ENCODE data around the gene RBM20.

Gene RBM20

DNA sequence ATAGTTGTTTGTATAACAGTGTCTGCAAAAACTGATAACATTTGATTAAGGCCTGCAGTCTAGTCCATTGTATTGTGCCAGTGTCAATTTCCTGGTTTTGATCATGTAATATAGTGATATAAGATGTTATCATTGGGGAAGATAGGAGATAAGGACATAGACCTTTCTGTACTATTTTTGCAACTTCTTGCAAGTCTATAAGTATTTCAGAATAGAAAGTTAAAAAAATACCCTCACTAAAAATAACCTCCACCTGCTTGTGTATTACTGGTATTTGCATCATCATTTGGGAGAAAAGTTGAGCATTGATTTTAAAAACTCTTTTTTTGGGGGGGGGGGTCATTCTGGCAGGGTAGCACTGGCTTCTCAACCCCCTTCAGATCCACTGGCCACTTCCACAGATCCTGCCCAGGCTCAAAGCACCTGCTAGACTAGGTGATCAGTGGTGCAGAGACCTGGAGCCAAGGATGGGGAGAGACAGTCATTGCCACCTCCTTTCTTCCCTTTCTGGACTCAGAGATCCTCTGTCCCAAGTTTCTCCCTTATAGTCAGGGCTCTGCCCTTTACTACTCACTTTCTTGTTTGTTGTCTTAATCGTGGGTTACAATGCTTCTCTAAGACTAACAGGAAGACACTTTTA, 103.0 kb downstream of the RBM20 start:
- DNase-seq, result no peak
- in situ Hi-C loops (cut with HindIII; ENCODE audit: low pct_ligation_motif_present, low pct_unique_long_range_greater_than_20kb, low sequenced_read_pairs), result no loop called here

DNA sequence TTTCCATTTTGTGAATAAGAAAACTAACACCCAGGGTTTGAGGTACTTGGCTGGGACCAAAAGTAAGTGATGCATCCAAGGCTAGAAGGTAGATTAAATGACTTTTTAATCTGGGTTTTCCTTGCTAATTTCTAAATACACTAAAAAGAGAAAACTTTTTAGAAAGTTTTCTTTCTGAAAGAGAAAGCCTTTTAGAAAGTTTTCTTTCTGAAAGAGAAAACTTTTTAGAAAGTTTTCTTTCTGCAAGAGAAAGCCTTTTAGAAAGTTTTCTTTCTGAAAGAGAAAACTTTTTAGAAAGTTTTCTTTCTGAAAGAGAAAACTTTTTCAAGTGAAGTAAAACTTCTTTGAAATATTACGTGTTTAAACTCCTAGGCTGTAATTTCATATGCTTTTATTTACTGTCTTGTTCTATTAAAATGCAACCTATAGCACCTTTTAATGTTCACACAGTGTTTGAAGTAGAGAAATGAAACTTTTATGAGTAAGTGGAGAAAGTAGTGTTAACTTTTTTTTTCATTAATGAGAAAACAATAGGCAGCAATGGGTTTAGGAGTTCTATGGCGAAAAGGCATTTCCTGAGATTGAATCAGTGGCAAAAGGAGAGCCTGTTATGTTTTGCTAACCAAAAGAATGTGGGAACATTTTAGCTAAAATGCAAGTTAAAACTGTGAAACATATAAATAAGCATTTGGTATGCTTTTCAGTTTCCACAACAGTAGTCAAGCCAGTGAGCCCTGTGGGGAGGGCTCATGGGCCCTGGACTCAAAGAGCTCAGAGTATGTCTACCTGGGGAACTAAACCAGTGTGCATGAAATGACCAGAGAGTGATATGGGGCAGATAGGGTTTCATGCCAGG, 103.7 kb downstream of the RBM20 start:
- no peak for DNase-seq
- in situ Hi-C loops (cut with HindIII; ENCODE audit: low pct_ligation_motif_present, low pct_unique_long_range_greater_than_20kb, low sequenced_read_pairs), result no loop called here

DNA sequence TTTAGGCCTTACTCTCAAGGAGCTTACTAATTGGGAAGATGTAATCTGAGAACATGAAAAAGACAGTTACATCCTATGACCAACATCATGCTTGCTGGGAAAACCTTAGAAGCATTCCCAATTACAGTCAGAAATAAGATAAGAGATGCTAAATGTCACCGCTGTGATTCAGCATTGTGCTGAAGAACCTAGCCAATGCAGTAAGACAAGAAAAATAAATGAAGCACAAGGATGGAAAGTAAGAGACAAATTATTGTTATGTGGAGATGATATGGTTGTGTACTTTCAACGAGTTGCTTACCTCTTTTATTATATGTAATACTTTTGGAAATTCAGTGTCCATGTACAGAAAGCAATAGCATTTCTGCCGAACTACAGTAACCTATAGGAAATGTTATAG, 104.8 kb downstream of the RBM20 start:
- DNase-seq, result no peak
- in situ Hi-C loops (cut with HindIII; ENCODE audit: low pct_ligation_motif_present, low pct_unique_long_range_greater_than_20kb, low sequenced_read_pairs), result no loop called here

DNA sequence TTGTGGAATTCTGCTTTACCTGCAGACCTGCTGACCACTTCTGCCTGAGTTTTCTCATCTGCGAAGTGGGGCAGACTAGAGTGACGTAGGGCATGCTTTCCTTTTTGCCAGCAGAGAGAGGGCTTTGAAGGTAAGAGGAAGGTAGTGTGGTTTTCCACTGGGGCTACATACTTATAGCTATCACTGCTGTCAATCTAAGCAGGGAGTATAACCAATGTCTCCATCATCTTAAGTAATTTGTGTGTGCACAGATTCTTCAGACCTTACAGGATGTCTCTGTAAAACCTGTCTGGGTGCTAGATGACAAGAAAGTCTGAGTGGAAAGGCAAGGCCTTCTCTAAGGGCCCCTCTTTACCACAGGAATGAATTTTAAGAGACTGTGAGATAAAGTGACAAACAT, 106.8 kb downstream of the RBM20 start:
- in situ Hi-C loops (cut with HindIII; ENCODE audit: low pct_ligation_motif_present, low pct_unique_long_range_greater_than_20kb, low sequenced_read_pairs), result no loop called here
- DNase-seq, result no peak

DNA sequence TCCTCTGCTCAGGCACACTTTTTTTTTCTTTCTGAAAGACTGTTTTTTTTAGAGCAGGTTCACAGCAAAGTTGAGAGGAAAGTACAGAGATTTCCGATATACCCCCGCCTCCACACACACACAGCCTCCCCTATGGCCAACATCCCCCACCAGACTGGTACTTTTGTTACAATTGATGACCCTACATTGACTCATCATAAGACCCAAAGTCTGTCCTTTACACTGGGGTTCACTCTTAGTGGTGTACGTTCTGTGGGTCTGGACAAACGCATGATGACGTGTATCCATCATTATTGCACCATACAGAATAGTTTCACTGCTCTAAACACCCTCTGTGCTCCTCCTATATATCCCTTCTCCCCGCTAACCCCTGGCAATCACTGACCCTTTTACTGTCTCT, 107.7 kb downstream of the RBM20 start:
- in situ Hi-C loops (cut with HindIII; ENCODE audit: low pct_ligation_motif_present, low pct_unique_long_range_greater_than_20kb, low sequenced_read_pairs), result no loop called here
- DNase-seq, result no peak

DNA sequence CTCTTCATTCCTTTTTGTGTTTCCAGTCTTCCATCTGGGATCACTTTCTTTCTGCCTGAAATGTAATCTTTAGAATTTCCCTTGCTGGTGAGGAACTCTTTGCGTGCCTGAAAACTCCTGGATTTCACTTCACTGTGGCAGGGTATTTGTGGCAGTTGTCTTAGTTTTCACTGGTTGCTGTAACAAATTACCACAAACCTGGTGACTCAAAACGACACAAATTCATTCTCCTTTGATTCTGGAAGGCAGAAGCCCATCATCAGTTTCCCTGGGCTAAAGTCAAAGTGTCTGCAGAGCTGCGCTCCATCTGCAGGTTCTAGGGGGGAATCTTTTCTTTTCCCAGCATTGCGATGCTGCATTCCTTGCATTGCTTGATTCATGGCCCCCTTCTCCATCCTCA, 109.3 kb downstream of the RBM20 start:
- in situ Hi-C loops (cut with HindIII; ENCODE audit: low pct_ligation_motif_present, low pct_unique_long_range_greater_than_20kb, low sequenced_read_pairs), result no loop called here
- no peak for DNase-seq

DNA sequence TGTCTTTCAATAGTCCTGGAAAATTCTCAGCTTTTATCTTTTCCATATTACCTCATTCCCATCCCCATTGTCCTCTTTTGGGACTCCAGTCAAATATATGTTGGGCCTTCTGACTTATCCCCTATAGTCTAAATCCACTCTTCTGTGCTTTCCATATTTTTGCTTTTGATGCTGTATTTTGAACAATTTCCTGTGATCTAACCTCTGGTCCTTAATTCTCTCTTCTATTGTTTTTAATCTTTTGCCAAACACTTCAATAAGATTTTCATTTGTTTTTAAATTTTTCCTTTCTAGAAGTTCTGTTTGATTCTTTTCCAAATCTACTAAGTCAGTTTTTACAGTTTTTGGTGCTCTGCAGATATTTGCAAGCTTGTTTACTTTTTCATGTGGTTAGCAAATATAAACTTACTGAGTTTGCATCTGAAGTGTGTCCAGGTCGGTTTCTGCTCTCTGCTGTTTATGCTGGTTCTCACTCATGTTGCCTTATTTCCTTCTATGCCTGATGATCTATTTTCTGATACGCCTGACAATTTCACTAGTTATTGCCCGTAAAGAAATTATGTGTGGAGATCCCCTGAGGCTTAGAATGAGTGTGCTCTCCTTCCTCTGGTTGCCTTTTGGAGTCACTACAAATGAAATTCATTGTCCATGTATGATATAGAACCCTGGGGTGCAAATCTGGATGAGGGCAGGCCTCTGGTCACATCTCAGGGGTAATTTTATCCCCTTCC, 110.4 kb downstream of the RBM20 start:
- DNase-seq, result no peak
- in situ Hi-C loops (cut with HindIII; ENCODE audit: low pct_ligation_motif_present, low pct_unique_long_range_greater_than_20kb, low sequenced_read_pairs), result no loop called here

DNA sequence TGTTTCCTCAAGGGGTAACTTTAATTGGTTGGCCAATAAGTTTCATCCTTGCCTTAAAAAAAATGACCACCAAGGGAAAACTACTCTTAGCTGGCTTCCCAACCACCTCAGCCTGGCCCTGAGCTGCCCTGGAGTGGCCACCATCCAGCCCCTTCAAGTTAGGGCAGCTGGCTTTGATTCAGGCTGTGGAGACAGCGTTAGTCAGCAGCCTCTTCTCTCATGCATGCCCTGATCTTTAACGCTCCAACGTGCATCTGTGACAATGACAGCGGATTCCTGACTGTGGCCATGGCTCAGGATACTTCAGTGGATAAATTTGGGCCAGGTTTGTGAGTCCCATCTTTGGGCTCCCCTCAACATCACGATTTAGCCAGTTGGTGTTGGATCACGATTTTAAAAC, 111.6 kb downstream of the RBM20 start:
- in situ Hi-C loops (cut with HindIII; ENCODE audit: low pct_ligation_motif_present, low pct_unique_long_range_greater_than_20kb, low sequenced_read_pairs), result no loop called here
- DNase-seq, result no peak

DNA sequence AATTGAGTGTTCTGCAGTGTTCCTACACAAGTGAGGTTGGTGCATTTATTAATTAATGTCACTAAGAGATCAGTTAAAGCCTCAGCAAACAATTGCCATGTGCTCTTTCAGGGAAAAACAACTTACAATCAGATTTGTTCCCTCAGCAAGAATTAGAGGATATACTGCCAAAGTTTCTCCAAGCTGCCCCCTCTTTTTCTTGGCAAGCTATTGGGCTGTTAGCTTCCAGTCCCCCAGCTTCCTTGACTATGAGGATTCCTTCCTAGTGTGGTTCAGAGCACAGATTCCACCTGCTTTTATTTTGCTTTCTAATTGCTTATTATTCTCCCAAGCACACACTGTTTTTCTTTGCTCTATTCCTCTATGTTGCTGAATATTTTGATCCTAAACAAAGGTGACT, 112.7 kb downstream of the RBM20 start:
- in situ Hi-C loops (cut with HindIII; ENCODE audit: low pct_ligation_motif_present, low pct_unique_long_range_greater_than_20kb, low sequenced_read_pairs), result no loop called here
- DNase-seq, result no peak

DNA sequence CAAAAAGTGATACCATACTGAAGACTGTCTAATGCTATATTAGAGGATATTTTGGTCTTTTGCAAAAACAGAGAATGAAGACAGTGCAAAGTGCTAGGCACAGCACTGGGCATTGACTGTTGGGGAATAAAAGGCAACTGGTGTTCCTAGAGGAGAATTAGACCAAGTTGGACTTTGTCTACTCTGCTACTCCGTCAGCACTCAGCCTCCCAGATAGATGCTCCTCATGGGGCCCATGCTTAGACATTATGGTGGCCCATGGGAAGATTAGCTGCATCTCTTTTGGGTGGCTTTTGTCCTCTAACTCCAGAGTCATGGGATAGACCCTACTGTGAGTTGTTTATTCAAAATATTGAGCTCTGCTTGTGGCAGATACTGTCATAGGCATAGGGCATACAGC, 113.5 kb downstream of the RBM20 start:
- in situ Hi-C loops (cut with HindIII; ENCODE audit: low pct_ligation_motif_present, low pct_unique_long_range_greater_than_20kb, low sequenced_read_pairs), result no loop called here

DNA sequence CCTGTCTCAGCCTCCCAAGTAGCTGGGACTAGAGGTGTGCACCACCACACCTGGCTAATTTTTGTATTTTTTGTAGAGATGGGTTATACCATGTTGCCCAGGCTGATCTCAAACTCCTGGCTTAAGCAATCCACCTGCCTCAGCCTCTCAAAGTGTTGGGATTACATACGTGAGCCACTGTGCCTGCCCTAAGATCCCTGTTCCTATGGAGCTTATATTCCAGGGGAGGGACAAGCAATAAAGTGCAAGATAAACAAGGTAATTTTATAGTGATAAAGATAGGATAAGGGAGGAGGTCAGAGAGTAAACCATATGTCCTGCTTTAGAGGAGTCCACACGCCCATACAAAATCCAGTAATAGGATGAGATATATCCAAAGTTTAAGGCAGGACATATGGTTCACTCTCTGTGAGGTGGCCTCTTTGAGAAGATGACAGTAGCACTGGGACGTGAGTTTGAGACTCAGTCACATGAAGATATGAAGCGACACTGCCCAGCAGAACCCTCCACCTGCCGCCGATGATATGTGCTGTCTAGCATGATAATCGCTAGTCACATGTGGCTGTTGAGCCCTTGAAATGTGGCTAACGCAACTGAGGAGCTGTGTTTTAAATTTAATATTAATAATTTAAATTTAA, 114.1 kb downstream of the RBM20 start:
- no peak for DNase-seq
- in situ Hi-C loops (cut with HindIII; ENCODE audit: low pct_ligation_motif_present, low pct_unique_long_range_greater_than_20kb, low sequenced_read_pairs), result no loop called here

More for the DNA sequence above, 113.5 kb downstream of the RBM20 start:
- no peak for DNase-seq

DNA sequence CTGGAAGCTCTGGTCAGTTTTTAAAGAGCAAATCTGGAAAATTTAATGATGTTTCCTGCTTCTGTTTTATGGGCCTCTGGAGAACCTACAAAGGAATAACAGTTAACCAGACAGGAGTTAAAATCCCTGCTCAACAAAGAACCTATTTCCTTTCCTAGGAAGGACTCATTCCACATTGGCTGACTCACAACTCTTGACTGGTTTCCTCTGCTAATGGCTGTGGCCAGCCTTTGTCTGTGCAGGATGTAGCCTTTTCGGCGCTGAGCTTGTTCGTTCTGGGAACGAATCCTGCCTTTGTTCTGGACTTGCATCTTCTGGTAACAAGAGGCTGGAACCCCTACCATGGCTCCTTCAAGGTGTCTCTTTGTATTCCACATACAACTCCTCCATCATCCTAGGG, 114.8 kb downstream of the RBM20 start:
- peak; percentile 47 for DNase-seq
- in situ Hi-C loops (cut with HindIII; ENCODE audit: low pct_ligation_motif_present, low pct_unique_long_range_greater_than_20kb, low sequenced_read_pairs), result no loop called here

DNA sequence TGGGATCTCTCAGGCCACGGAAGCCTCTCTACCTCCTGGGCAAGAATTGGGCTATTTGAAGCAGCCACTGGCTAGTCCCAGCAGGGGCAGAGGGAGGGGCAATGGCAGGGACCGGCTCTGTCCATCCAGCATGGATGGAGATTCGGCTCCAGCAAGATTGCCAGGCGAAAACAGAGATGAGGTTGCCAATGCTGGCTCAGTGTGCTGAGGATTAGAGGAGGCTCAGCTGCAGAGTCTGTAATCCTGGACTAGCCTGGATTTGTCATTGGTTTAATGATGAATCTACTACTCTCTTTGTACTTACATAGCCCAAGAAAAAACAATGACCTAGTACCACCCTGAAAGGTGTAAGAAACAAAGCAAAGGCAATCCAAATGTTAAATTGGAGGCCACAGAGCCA, 115.4 kb downstream of the RBM20 start:
- no peak for DNase-seq

DNA sequence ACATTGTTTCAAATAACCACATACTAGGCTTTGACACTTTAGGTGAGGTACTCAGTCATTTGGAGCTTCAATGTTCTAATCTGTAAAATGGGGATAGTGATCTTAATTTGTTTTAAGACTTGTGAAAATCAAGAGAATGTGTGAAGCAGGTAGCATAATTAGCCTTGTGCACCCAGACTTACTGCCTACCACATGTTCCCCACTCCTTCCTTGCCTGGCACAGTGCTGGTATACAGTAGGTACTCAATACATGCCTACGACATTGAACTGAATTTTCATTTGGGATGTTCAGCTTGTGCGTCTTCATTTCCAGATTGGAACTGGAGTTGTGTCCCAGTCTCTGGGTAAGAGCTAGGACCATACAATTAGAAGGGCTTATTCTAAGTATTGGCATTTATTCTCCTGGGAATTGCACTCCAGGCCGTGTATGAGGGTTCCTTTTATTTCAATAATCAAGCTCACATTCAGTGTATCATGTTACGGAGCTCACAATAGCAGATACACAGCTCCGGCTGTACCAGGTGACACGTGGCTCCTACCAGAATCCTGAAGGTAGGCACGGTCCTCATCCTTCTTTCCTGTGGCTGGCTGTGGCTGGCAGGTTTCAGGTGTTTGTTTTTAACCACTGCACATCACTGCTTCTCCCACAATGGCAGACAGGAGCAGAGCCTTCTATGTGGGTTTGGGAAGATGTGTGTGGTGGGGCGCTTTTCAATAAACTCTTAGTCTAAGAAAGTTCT, 118.1 kb downstream of the RBM20 start:
- in situ Hi-C loops (cut with HindIII; ENCODE audit: low pct_ligation_motif_present, low pct_unique_long_range_greater_than_20kb, low sequenced_read_pairs), result no loop called here
- no peak for DNase-seq

More for the DNA sequence above, 115.4 kb downstream of the RBM20 start:
- in situ Hi-C loops (cut with HindIII; ENCODE audit: low pct_ligation_motif_present, low pct_unique_long_range_greater_than_20kb, low sequenced_read_pairs), result no loop called here

DNA sequence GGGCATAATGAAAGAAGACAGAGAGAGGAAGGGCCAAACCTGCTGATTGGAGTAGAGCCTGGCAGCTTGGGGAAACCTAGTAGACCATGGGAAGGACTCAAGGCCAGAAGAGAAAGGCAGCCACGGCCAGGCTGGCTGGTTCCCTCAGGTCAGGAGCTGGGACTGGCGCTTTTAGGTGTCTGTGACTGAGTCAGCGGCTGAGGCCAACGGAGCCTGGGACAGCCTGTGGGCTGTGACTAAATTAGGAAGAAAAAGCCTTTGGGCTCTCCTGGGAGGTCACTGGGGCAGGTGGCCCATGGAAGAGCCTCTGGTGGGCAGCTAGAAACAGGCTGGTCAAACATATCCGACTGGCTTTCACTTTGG, 118.7 kb downstream of the RBM20 start:
- DNase-seq, result no peak
- in situ Hi-C loops (cut with HindIII; ENCODE audit: low pct_ligation_motif_present, low pct_unique_long_range_greater_than_20kb, low sequenced_read_pairs), result no loop called here

DNA sequence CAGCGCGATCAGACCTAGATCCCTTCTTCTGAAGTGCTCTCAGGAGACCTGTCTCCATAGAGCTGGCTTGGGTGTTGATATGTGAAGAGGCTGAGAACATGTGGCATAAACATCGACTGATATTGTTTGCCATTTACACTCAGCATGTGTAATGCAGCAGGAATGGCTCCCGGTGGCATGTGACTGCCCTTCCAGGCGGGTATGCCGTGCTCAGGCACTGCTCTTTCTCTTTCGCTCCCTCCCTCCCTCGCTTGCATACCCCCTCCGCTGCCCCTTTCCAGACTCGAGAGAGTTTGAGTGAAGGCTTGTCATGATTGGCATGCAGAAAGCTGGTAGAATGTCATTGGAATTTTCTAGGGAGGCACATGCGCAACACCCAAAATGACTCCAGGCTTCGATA, 120.2 kb downstream of the RBM20 start:
- in situ Hi-C loops (cut with HindIII; ENCODE audit: low pct_ligation_motif_present, low pct_unique_long_range_greater_than_20kb, low sequenced_read_pairs), result no loop called here
- DNase-seq, result peak; percentile 62

DNA sequence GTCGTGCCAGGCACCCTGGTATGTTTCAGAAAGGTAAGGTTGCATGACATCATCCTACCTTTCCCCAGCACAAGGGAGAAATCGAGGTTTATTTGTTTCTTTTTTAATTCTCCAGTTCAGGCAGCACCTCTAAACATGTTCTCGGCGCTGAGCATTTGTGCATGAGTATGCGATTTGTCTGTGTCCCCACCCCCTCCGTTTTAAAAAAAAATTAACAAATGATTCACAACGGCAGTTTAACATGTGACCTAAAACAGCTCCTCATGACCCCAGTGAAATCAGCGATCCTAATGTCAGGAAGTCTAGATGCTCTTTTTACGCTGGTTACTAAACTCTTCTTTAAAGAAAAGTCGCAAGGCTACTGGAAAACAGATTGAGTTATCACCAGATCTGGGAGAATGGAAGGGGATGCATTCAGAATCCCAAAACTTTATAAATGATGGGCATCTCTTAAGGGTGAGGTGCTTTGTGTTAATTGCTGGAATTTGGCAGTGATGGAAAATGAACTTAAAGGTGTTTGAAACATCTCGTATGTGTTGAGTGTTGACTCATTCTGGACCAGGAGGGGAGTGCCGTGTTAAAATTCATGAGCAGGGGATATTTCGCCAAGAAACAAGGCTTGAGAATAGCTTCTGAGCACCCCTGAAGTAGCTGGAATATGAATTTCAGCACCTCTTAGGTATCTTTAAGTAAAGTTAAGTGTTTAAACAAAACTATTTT, 120.8 kb downstream of the RBM20 start:
- in situ Hi-C loops (cut with HindIII; ENCODE audit: low pct_ligation_motif_present, low pct_unique_long_range_greater_than_20kb, low sequenced_read_pairs), result no loop called here
- DNase-seq, result peak; percentile 86

Data from ACHN (cell line).